ENCODE measurements around the gene CWC27.

GRCh38 chr5:64775291-64775690 is 6.6 kb downstream of the CWC27 start:
- TF ChIP-seq CEBPB (IDR thresholded peaks at IDR 0.05) (no peak), POLR2A (IDR thresholded peaks at IDR 0.05; ENCODE audit: low read length) (no peak), REST (IDR thresholded peaks at IDR 0.05) (no peak), PBX3 (IDR thresholded peaks at IDR 0.05) (no peak), SMC3 (IDR thresholded peaks at IDR 0.05) (no peak), CTCF (IDR thresholded peaks at IDR 0.05) (no peak), RAD21 (conservative IDR thresholded peaks at IDR 0.05 in 1 of 2, IDR thresholded peaks at IDR 0.05 in 1 of 2) (no peak), MAFK (IDR thresholded peaks at IDR 0.05; ENCODE audit: partially characterized antibody) (no peak), EP300 (IDR thresholded peaks at IDR 0.05) (no peak), BCL3 (IDR thresholded peaks at IDR 0.05) (no peak), CHD2 (IDR thresholded peaks at IDR 0.05; ENCODE audit: low read length, partially characterized antibody) (no peak), JUN (IDR thresholded peaks at IDR 0.05) (no peak), SREBF2 (IDR thresholded peaks at IDR 0.05) (no peak), FOSL2 (IDR thresholded peaks at IDR 0.05) (no peak), FOSL2 (CRISPR knock-in tag; IDR thresholded peaks at IDR 0.05) (no peak)
